CD4-positive, CD25-positive, alpha-beta regulatory T cell (primary cell): ENCODE data around the gene NT5C3A. TPM values are rescaled to one million over a fixed set of nuclear protein-coding genes. Genes with fewer than 3 reads are reported as not detected.

Experiments used
- ATAC-seq, 2 donors: fragments of 150-1000 bp; cut with Tn5 transposase; one replicate each; pipeline ENCODE4 v1.10.0; 2021; ENCODE audit warnings: low read depth in 2 of 2, moderate number of reproducible peaks in 2 of 2, moderate library complexity in 1 of 2
- DNase-seq, 3 donors: peaks; one replicate each; pipeline versions ENCODE4 v3.0.0 to v3.0.0-alpha.2; 2012 to 2022; ENCODE audit warnings: mixed read lengths in 1 of 3
- H3K27ac ChIP-seq: one replicate; pipeline ENCODE4 v1.7.0; 2013; ENCODE audit warnings: mild to moderate bottlenecking, low read length; ENCODE audit not compliant: insufficient read depth, poor library complexity, severe bottlenecking
- H3K27me3 ChIP-seq: one replicate; pipeline ENCODE4 v1.7.0; 2013; ENCODE audit warnings: low read length; ENCODE audit not compliant: control insufficient read depth, insufficient read depth
- H3K36me3 ChIP-seq: one replicate; pipeline ENCODE4 v1.7.0; 2013; ENCODE audit warnings: mild to moderate bottlenecking, low read length, moderate library complexity; ENCODE audit not compliant: control insufficient read depth, insufficient read depth
- H3K4me1 ChIP-seq: 2 replicates; pipeline ENCODE4 v1.7.0; 2013; ENCODE audit warnings: mild to moderate bottlenecking, low read length; ENCODE audit not compliant: insufficient read depth, control insufficient read depth, poor library complexity, severe bottlenecking
- H3K4me3 ChIP-seq: one replicate; pipeline ENCODE4 v1.7.0; 2013; ENCODE audit warnings: low read depth, mild to moderate bottlenecking, low read length, moderate library complexity
- H3K9me3 ChIP-seq, 2 experiments: 1 replicate in 1 of 2; 2 replicates in 1 of 2; pipeline ENCODE4 v1.7.0; 2013; ENCODE audit warnings: low read length in 2 of 2, mild to moderate bottlenecking in 1 of 2, moderate library complexity in 1 of 2; ENCODE audit not compliant: control insufficient read depth in 2 of 2
- H3K27ac Mint-ChIP-seq, 3 donors: one replicate each; pipeline ENCODE4 v1.8.0; 2020 to 2022; ENCODE audit warnings: mild to moderate bottlenecking in 3 of 3, mixed read lengths in 3 of 3, moderate library complexity in 2 of 3
- H3K27me3 Mint-ChIP-seq: one replicate; pipeline ENCODE4 v1.8.0; 2022; ENCODE audit warnings: mild to moderate bottlenecking, mixed read lengths
- H3K36me3 Mint-ChIP-seq: one replicate; pipeline ENCODE4 v1.8.0; 2020; ENCODE audit warnings: mixed read lengths
- H3K4me1 Mint-ChIP-seq, 4 donors: one replicate each; pipeline ENCODE4 v1.8.0; 2020 to 2022; ENCODE audit warnings: mixed read lengths in 4 of 4, mild to moderate bottlenecking in 1 of 4
- H3K4me3 Mint-ChIP-seq, 4 donors: one replicate each; pipeline ENCODE4 v1.8.0; 2020 to 2022; ENCODE audit warnings: mild to moderate bottlenecking in 4 of 4, mixed read lengths in 4 of 4, moderate library complexity in 3 of 4
- H3K9me3 Mint-ChIP-seq, 7 donors: one replicate each; pipeline ENCODE4 v1.8.0; 2020 to 2022; ENCODE audit warnings: mixed read lengths in 7 of 7, mild to moderate bottlenecking in 3 of 7, moderate library complexity in 2 of 7
- polyA plus RNA-seq, 4 donors: library from polyadenylated mRNA; unstranded; fragments of 300-500 nt; fragmentation: Illumina TruSeq; gene quantifications; one replicate each; pipeline ENCODE4 v1.2.3, GENCODE V29; 2021
- total RNA-seq: library from RNA; stranded (reverse); gene quantifications from one replicate; pipeline ENCODE4 v1.2.3, GENCODE V29; 2022

NT5C3A gene
- total and polyA plus RNA-seq, 5 donors from 2014 or later: 55.1 to 74.0 (median 61.7) TPM

- Mint-ChIP-seq H3K27ac (no peak overlapping the region), H3K36me3 (peaks cover 14% of the 10 kb centered on the region), H3K4me1 (peaks cover 0 to 8% (median 0%) of the 10 kb centered on the region in 4 donors), H3K27me3 (peaks cover 11% of the 10 kb centered on the region), H3K9me3 (peaks cover 0 to 1% (median 0%) of the 10 kb centered on the region in 7 donors), H3K4me3 (no peak overlapping the region)
- Histone ChIP-seq H3K27ac (no peak overlapping the region), H3K27me3 (no peaks in the 10 kb centered on the region), H3K4me3 (no peak overlapping the region), H3K36me3 (peaks cover 11% of the 10 kb centered on the region), H3K9me3 (no peaks in the 10 kb centered on the region), H3K4me1 (no peaks in the 10 kb centered on the region)
- ATAC-seq (no peak), DNase-seq (no peak)
Measured at GRCh38 chr7:33089142-33089541, 26.6 kb upstream of the NT5C3A start.

GRCh38 chr7:33087858-33088257, 25.3 kb upstream of the NT5C3A start:
- H3K36me3 Mint-ChIP-seq: peaks cover 3% of the 10 kb centered on the region
- Histone ChIP-seq H3K4me3 (no peak overlapping the region), H3K27me3 (peaks cover 2% of the 10 kb centered on the region), H3K4me1 (no peaks in the 10 kb centered on the region), H3K27ac (no peak overlapping the region), H3K9me3 (no peaks in the 10 kb centered on the region), H3K36me3 (no peaks in the 10 kb centered on the region)
- ATAC-seq: no peak
- peaks cover 0 to 8% (median 0%) of the 10 kb centered on the region in 4 donors for H3K4me1 Mint-ChIP-seq
- no peak overlapping the region for H3K27ac Mint-ChIP-seq
- DNase-seq: no peak
- peaks cover 0 to 1% (median 0%) of the 10 kb centered on the region in 7 donors for H3K9me3 Mint-ChIP-seq
- peaks cover 19% of the 10 kb centered on the region for H3K27me3 Mint-ChIP-seq
- H3K4me3 Mint-ChIP-seq: no peak overlapping the region

GRCh38 chr7:33087356-33087755, 24.8 kb upstream of the NT5C3A start:
- H3K4me1 ChIP-seq: no peaks in the 10 kb centered on the region
- no peak overlapping the region for H3K4me3 ChIP-seq
- Mint-ChIP-seq H3K4me3 (no peak overlapping the region), H3K27me3 (peaks cover 19% of the 10 kb centered on the region), H3K4me1 (peaks cover 0 to 8% (median 0%) of the 10 kb centered on the region in 4 donors), H3K36me3 (no peaks in the 10 kb centered on the region), H3K27ac (no peak overlapping the region), H3K9me3 (peaks cover 0 to 1% (median 0%) of the 10 kb centered on the region in 7 donors)
- H3K9me3 ChIP-seq: no peaks in the 10 kb centered on the region
- DNase-seq (no peak), ATAC-seq (no peak)
- H3K27ac ChIP-seq: no peak overlapping the region
- H3K36me3 ChIP-seq: no peaks in the 10 kb centered on the region
- peaks cover 2% of the 10 kb centered on the region for H3K27me3 ChIP-seq

- H3K4me3 ChIP-seq: no peak overlapping the region
- Mint-ChIP-seq H3K4me1 (peaks cover 10 to 20% (median 15%) of the 10 kb centered on the region in 4 donors), H3K27ac (peak overlapping the region in 1 of 3 donors; percentile 28), H3K36me3 (no peaks in the 10 kb centered on the region), H3K4me3 (no peak overlapping the region), H3K9me3 (no peaks in the 10 kb centered on the region), H3K27me3 (peaks cover 56% of the 10 kb centered on the region)
- H3K4me1 ChIP-seq: peaks cover 16% of the 10 kb centered on the region
- H3K36me3 ChIP-seq: no peaks in the 10 kb centered on the region
- no peak overlapping the region for H3K27ac ChIP-seq
- H3K9me3 ChIP-seq: no peaks in the 10 kb centered on the region
- no peak for ATAC-seq
- no peak for DNase-seq
- peaks cover 4% of the 10 kb centered on the region for H3K27me3 ChIP-seq
Measured at GRCh38 chr7:33079763-33080690, 17.5 kb upstream of the NT5C3A start.

- no peak overlapping the region for H3K27ac Mint-ChIP-seq
- no peak overlapping the region for H3K4me3 Mint-ChIP-seq
- no peak for ATAC-seq
- H3K36me3 Mint-ChIP-seq: no peaks in the 10 kb centered on the region
- H3K27ac ChIP-seq: no peak overlapping the region
- H3K4me1 Mint-ChIP-seq: peaks cover 10 to 20% (median 15%) of the 10 kb centered on the region in 4 donors
- no peaks in the 10 kb centered on the region for H3K9me3 Mint-ChIP-seq
- no peaks in the 10 kb centered on the region for H3K36me3 ChIP-seq
- peaks cover 4% of the 10 kb centered on the region for H3K27me3 ChIP-seq
- no peak for DNase-seq
- H3K4me3 ChIP-seq: no peak overlapping the region
- H3K4me1 ChIP-seq: peaks cover 16% of the 10 kb centered on the region
- H3K9me3 ChIP-seq: no peaks in the 10 kb centered on the region
- peaks cover 50% of the 10 kb centered on the region for H3K27me3 Mint-ChIP-seq
Measured at GRCh38 chr7:33079096-33079495, 16.5 kb upstream of the NT5C3A start.

- Mint-ChIP-seq H3K9me3 (peaks cover 0 to 3% (median under 1%) of the 10 kb centered on the region in 7 donors), H3K27me3 (peaks cover 63% of the 10 kb centered on the region), H3K36me3 (peaks cover 1% of the 10 kb centered on the region), H3K4me1 (peaks cover 10 to 20% (median 15%) of the 10 kb centered on the region in 4 donors), H3K4me3 (no peak overlapping the region), H3K27ac (no peak overlapping the region)
- H3K9me3 ChIP-seq: no peaks in the 10 kb centered on the region
- H3K27ac ChIP-seq: no peak overlapping the region
- H3K4me1 ChIP-seq: peaks cover 16% of the 10 kb centered on the region
- peaks cover 6% of the 10 kb centered on the region for H3K27me3 ChIP-seq
- no peak for DNase-seq
- no peaks in the 10 kb centered on the region for H3K36me3 ChIP-seq
- peak overlapping the region; percentile 39 for H3K4me3 ChIP-seq
- no peak for ATAC-seq
Measured at GRCh38 chr7:33076737-33077136, 14.2 kb upstream of the NT5C3A start.

GRCh38 chr7:33075818-33076518, 13.4 kb upstream of the NT5C3A start:
- H3K9me3 Mint-ChIP-seq: peaks cover 0 to 8% (median 5%) of the 10 kb centered on the region in 7 donors
- no peak overlapping the region for H3K27ac Mint-ChIP-seq
- H3K36me3 ChIP-seq: no peaks in the 10 kb centered on the region
- peaks cover 16% of the 10 kb centered on the region for H3K4me1 ChIP-seq
- H3K27me3 Mint-ChIP-seq: peaks cover 68% of the 10 kb centered on the region
- DNase-seq (no peak), ATAC-seq (no peak)
- peaks cover 0 to 1% of the 10 kb centered on the region in 2 experiments for H3K9me3 ChIP-seq
- H3K4me1 Mint-ChIP-seq: peaks cover 10 to 20% (median 15%) of the 10 kb centered on the region in 4 donors
- H3K27ac ChIP-seq: no peak overlapping the region
- H3K36me3 Mint-ChIP-seq: peaks cover 8% of the 10 kb centered on the region
- H3K4me3 ChIP-seq: no peak overlapping the region
- peaks cover 6% of the 10 kb centered on the region for H3K27me3 ChIP-seq
- no peak overlapping the region for H3K4me3 Mint-ChIP-seq
